ENCODE results near the gene AGAP2.

Gene AGAP2

DNA sequence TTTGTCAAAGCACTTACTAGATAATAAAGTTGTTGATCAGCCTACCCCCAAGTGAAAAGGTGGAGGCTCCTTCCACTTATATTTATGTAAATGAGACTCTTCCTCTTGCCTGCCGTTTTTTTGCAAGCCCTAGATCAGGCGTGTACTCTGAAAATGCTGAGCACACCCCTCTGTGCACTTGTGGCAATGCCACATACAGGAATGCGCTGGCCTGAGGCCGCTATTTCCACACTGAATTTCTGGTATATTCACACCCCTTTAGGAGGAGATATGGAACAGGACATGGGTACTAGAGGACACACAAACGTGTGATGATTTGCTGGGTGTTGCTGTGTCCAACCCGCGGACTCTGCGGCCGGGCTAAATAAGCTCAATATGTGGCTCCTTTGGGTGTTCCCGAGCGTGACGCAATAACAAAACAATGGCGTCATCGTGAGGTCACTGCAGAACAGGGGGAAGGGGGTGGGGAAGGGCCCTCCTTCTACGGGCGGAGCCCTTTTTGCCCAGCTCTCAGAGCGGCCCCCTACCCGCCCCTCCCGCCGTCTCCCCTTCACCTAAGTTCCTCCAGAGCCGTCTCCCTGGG is 5.7 kb upstream of the AGAP2 start:
- TF ChIP-seq POLR2AphosphoS5 (IDR thresholded peaks at IDR 0.05; ENCODE audit: low read depth, low read length) = no peak

DNA sequence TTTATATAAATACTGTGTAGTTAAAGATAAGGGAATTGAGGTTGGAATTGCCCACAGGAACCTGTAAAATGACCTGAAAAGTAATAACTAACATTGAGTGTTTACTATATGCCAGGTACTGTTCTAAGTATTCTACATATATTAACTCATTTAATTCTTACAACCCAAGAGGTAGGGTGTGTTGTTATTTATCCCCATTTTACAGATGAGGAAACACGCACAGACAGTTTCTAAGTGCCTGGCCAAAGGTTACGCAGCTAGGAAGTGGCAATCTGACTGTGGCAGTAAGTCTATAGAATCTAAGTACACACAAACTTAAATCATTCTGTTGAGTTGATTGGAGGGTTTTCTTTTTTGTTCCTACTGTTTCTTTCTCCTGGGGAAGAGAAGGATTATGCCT is 5.2 kb upstream of the AGAP2 start:
- TF ChIP-seq POLR2AphosphoS5 (IDR thresholded peaks at IDR 0.05; ENCODE audit: low read depth, low read length) = no peak
- no peak for TF ChIP-seq TAF1 (IDR thresholded peaks at IDR 0.05; ENCODE audit: borderline replicate concordance, insufficient read depth, low read length)
- no peak for TF ChIP-seq SIN3A (IDR thresholded peaks at IDR 0.05; ENCODE audit: borderline replicate concordance, insufficient read depth, low read length)
- TF ChIP-seq, protein P1, sequence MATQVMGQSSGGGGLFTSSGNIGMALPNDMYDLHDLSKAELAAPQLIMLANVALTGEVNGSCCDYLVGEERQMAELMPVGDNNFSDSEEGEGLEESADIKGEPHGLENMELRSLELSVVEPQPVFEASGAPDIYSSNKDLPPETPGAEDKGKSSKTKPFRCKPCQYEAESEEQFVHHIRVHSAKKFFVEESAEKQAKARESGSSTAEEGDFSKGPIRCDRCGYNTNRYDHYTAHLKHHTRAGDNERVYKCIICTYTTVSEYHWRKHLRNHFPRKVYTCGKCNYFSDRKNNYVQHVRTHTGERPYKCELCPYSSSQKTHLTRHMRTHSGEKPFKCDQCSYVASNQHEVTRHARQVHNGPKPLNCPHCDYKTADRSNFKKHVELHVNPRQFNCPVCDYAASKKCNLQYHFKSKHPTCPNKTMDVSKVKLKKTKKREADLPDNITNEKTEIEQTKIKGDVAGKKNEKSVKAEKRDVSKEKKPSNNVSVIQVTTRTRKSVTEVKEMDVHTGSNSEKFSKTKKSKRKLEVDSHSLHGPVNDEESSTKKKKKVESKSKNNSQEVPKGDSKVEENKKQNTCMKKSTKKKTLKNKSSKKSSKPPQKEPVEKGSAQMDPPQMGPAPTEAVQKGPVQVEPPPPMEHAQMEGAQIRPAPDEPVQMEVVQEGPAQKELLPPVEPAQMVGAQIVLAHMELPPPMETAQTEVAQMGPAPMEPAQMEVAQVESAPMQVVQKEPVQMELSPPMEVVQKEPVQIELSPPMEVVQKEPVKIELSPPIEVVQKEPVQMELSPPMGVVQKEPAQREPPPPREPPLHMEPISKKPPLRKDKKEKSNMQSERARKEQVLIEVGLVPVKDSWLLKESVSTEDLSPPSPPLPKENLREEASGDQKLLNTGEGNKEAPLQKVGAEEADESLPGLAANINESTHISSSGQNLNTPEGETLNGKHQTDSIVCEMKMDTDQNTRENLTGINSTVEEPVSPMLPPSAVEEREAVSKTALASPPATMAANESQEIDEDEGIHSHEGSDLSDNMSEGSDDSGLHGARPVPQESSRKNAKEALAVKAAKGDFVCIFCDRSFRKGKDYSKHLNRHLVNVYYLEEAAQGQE (IDR thresholded peaks at IDR 0.05; ENCODE audit: insufficient read depth in 1 of 2, low read depth in 2 of 2, low read length in 2 of 2) = no peak
- TF ChIP-seq FOXP2 (optimal IDR thresholded peaks at IDR 0.05; ENCODE audit: borderline replicate concordance, extremely low read depth, extremely low read length, insufficient read depth) = no peak

DNA sequence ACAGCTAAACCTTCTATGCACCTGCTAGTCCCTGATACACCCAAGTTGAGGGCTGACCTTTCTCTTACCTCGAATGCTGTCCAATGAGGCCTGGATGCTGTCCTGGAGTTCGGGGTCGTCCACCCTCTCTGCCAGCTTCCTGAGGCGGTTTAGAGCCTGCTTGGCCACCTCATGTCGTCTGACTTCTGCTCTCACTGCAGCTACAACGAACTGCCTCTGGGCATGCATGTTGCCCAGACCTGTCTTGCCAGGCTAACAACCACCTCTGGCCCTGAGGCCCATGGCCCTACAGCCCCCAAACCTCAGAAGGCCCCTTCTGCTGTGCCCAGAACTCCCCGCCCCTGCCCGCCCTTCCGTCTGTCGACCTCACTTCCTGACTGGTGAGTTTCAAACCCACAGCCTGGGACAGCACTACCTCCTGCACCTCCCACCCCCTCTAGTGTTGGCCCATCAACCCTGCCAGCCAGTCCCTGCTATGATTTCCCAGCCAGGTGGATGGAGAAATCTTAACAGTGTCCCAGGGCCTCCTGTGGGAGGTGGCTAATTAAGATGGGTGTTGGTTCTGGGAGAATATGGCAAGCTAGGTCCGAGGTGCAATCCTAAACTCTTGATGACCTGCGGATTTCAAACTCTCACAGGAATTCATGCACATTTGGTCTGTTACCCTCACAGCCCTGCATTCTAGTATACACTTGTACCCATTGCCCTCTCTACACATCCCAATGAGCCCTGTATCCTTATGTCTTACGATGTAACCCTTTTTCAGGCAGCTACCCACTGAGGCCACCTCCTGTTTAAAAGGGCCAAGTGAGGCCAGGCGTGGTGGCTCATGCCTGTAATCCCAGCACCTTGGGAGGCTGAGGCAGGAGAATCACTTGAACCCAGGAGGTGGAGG is 3.5 kb upstream of the AGAP2 start:
- TF ChIP-seq, protein P1 (IDR thresholded peaks at IDR 0.05; ENCODE audit: insufficient read depth in 1 of 2, low read depth in 2 of 2, low read length in 2 of 2) = no peak
- TF ChIP-seq FOXP2 (optimal IDR thresholded peaks at IDR 0.05; ENCODE audit: borderline replicate concordance, extremely low read depth, extremely low read length, insufficient read depth) = no peak
- no peak for TF ChIP-seq TAF1 (IDR thresholded peaks at IDR 0.05; ENCODE audit: borderline replicate concordance, insufficient read depth, low read length)
- no peak for TF ChIP-seq SIN3A (IDR thresholded peaks at IDR 0.05; ENCODE audit: borderline replicate concordance, insufficient read depth, low read length)
- no peak for TF ChIP-seq POLR2AphosphoS5 (IDR thresholded peaks at IDR 0.05; ENCODE audit: low read depth, low read length)

DNA sequence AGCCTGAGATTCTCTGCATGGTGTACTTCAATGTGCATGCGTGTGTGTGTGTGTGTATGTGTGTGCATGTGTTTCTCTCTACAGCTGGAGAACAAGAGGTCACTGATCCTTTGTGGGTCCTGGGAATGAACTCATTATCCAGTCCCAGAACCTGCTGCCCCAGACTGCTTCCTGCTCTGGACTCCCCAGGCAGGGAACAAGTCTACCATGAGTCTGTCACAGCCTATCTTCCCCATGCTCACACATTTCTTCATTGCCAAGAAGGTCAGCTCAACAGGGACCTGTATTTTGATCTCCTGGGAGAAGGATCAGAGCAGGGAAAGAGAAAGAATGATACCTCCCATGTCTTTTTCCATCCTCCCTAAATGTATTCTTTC is 2.9 kb upstream of the AGAP2 start:
- no peak for TF ChIP-seq SIN3A (IDR thresholded peaks at IDR 0.05; ENCODE audit: borderline replicate concordance, insufficient read depth, low read length)

DNA sequence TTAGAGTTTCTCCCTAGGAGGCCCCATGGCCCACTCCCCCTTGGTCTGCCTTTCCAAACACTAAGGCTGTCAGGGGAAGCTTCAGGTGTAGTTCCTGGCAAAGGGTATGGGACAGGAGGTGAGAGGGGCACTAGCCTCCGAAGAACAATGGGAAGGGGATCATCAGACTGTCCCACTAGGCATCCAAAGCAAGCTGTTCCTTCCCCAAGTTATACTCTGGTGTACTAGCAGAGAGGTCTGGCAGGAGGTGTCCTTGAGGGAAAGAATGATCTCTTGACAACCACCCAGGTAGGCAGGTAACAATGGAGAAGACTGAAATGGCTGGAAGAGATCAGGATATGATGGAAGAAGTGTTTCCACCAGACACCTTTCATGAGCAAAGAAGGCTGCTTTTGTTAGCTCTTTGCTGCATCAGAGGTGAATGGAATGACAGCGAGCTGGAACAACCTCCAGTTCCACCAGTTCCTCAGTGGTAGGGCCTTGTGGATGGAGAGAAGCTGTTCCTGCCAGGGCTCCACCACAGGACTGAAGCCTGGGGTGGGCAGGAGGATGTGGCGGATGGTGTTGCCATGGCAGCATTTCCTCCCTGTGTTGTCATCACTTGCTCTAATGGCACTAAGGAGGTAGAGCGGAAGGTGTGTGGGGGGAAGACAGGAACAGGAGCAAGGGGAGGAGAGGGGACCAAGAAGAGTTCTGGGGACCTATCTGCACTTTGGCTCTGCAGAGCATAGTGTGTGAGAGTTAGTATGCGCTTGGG is 2.3 kb upstream of the AGAP2 start:
- TF ChIP-seq, protein P1 (IDR thresholded peaks at IDR 0.05; ENCODE audit: insufficient read depth in 1 of 2, low read depth in 2 of 2, low read length in 2 of 2) = no peak

DNA sequence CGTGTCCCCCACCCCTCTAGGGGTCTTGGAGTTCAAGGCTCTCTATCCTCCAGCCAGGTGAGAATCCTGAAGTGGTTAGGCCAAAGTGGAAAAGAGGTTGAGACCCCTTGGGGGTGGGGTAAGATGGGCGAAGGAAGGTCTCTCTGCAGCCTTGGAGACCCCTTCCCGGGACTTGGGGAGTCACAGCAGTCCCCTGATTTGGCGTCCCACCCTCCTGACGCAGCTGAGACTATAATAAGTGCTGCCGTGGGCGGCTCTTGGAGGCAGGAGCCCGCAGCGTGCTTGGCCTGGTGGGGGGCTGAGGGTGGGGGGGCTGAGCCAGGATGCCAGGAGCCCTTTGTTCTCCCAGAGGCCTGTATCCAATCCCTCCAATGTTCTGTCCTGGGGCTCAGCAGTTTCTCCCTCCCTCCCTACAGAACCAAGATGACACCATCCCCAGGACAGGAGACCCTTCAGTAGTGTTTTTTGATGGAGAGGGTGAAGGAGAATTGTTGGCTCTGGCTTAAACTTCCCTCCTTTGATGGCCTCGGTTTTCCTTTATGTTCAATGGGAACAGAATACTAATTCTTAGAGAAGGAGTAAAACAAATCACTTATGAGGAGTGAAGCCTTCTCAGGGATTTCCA is 1.5 kb upstream of the AGAP2 start:
- no peak for TF ChIP-seq TAF1 (IDR thresholded peaks at IDR 0.05; ENCODE audit: borderline replicate concordance, insufficient read depth, low read length)
- no peak for TF ChIP-seq SIN3A (IDR thresholded peaks at IDR 0.05; ENCODE audit: borderline replicate concordance, insufficient read depth, low read length)
- TF ChIP-seq FOXP2 (optimal IDR thresholded peaks at IDR 0.05; ENCODE audit: borderline replicate concordance, extremely low read depth, extremely low read length, insufficient read depth) = no peak
- TF ChIP-seq POLR2AphosphoS5 (IDR thresholded peaks at IDR 0.05; ENCODE audit: low read depth, low read length) = no peak
- TF ChIP-seq, protein P1 (IDR thresholded peaks at IDR 0.05; ENCODE audit: insufficient read depth in 1 of 2, low read depth in 2 of 2, low read length in 2 of 2) = no peak
